Effector memory CD4-positive, alpha-beta T cell (primary cell): ENCODE measurements around the gene SMAD7.

ENCODE experiments used
- DNase-seq, 3 donors: peaks; one replicate each; pipeline ENCODE4 v3.0.0-alpha.2; 2020
- H3K27ac ChIP-seq: 2 replicates; pipeline ENCODE4 v1.7.0; 2013; ENCODE audit warnings: mild to moderate bottlenecking, low read length, moderate library complexity; ENCODE audit not compliant: insufficient read depth, poor library complexity, severe bottlenecking
- H3K27me3 ChIP-seq: replicated peaks from 2 replicates; pipeline ENCODE4 v1.7.0; 2013; ENCODE audit warnings: mild to moderate bottlenecking, low read length; ENCODE audit not compliant: insufficient read depth, control insufficient read depth, poor library complexity, severe bottlenecking
- H3K36me3 ChIP-seq: 2 replicates; pipeline ENCODE4 v1.7.0; 2013; ENCODE audit warnings: mild to moderate bottlenecking, low read length, moderate library complexity; ENCODE audit not compliant: control insufficient read depth, insufficient read depth
- H3K4me1 ChIP-seq: 2 replicates; pipeline ENCODE4 v1.7.0; 2013; ENCODE audit warnings: low read length, mild to moderate bottlenecking; ENCODE audit not compliant: control insufficient read depth, insufficient read depth, poor library complexity, severe bottlenecking
- H3K4me3 ChIP-seq: 2 replicates; pipeline ENCODE4 v1.7.0; 2013; ENCODE audit warnings: low read length, low read depth, mild to moderate bottlenecking; ENCODE audit not compliant: insufficient read depth, poor library complexity, severe bottlenecking
- H3K9me3 ChIP-seq: 2 replicates; pipeline ENCODE4 v1.7.0; 2013; ENCODE audit warnings: mild to moderate bottlenecking, low read length, moderate library complexity; ENCODE audit not compliant: control insufficient read depth

SMAD7 gene

DNA sequence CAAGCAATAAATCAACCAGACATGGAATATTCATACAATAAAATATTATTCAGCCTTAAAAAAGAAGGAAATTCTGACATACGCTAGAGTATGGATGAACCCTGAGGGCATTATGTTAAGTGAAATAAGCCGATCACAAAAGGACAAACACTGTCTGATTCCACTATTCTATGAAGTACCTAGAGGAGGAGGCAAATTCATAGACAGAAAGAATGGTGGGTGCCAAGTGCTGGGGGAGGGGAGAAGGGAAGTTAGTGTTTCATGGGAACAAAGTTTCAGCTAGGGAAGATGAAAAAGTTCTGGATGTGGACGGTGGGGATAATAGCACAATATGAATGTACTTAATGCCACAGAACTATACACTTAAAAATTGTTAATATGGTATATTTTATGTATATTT is 19.8 kb downstream of the SMAD7 start:
- no peaks in the 10 kb centered on the region for H3K27me3 ChIP-seq
- H3K9me3 ChIP-seq = no peaks in the 10 kb centered on the region
- peaks cover 87% of the 10 kb centered on the region for H3K4me1 ChIP-seq
- no peak overlapping the region for H3K27ac ChIP-seq
- DNase-seq = no peak
- H3K36me3 ChIP-seq = no peaks in the 10 kb centered on the region
- no peak overlapping the region for H3K4me3 ChIP-seq

DNA sequence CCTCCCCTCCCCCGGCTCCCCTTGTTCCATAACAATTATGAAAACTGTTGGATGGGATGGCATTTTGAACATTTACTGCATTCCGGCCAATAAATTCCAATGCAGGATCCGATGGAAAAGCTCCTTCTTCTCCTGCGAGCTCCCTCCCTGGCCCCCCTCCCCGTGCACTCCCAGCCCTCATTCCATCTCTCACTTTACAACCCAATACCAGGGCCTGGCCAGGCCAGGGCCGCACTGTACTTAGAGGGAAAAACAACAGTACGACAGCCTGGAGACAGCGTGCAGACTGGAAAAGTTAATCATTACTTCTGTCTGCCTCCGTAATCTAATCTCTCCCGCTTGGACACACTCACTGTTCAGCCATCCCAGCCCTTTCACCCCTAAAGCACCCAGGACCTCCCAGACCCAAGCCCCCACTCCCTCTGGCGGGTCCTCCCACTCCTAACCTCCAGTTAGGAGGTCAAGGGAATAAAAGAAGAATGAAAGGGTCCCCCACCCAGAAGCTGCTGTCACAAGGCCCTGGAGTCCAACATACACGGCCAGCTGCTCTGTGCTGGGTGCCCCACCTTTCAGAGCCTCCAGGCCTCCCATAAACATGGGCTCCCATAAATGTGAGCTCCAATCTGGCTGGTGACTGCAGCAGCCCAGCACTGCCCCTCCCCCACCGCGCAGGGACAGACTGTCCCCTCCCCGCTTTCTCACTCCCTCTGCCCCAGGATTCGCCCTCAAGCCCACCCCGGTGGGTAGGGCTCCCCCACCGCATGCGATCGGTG is 20.6 kb downstream of the SMAD7 start:
- no peaks in the 10 kb centered on the region for H3K9me3 ChIP-seq
- no peak overlapping the region for H3K27ac ChIP-seq
- no peaks in the 10 kb centered on the region for H3K36me3 ChIP-seq
- no peaks in the 10 kb centered on the region for H3K27me3 ChIP-seq
- DNase-seq = no peak
- peaks cover 84% of the 10 kb centered on the region for H3K4me1 ChIP-seq
- no peak overlapping the region for H3K4me3 ChIP-seq

DNA sequence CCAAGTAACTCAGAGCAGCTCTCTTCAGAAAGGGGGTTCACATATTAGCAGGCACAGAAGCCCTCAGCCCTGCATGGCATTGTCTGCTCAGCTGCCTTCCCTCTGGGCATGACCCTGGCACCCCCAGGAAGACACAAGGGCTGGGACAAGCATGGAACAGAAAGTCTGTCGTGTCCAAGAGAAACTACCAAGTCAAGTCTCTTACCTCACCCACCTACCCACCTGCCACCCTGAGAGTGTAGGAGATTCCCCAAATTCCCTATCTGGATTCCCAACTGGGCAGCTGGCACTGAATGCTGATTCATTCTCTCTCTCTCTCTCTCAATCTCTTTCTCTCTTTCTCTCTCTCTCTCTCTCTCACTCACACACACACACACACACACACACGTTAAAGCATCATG is 21.6 kb downstream of the SMAD7 start:
- Histone ChIP-seq H3K36me3 (no peaks in the 10 kb centered on the region), H3K27ac (no peak overlapping the region), H3K9me3 (no peaks in the 10 kb centered on the region), H3K27me3 (no peaks in the 10 kb centered on the region), H3K4me3 (no peak overlapping the region), H3K4me1 (peaks cover 86% of the 10 kb centered on the region)
- no peak for DNase-seq

DNA sequence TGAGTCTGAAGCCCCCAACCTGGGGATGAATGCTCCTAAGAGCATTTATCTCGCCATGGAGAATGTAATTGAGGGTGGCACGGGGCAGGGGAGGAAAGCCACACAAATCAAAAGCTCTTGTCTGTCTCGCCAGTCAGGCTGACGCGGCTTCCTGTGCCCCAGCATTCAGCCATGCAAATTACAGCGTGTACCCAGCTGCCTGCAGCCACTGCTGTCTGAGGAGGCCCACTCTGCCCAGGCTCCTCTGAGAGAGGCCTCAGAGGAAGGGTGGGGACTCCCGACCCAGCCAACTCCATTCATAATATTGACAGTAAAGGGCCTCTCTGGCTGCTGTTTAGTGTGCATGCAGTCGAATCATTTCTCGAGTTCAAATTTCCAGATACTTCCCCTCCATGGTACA is 22.0 kb downstream of the SMAD7 start:
- Histone ChIP-seq H3K36me3 (no peaks in the 10 kb centered on the region), H3K27me3 (no peaks in the 10 kb centered on the region), H3K4me1 (peaks cover 85% of the 10 kb centered on the region), H3K27ac (no peak overlapping the region), H3K4me3 (peak overlapping the region; percentile 11), H3K9me3 (no peaks in the 10 kb centered on the region)
- DNase-seq = peak; percentile 67 to 81 (median 81)

DNA sequence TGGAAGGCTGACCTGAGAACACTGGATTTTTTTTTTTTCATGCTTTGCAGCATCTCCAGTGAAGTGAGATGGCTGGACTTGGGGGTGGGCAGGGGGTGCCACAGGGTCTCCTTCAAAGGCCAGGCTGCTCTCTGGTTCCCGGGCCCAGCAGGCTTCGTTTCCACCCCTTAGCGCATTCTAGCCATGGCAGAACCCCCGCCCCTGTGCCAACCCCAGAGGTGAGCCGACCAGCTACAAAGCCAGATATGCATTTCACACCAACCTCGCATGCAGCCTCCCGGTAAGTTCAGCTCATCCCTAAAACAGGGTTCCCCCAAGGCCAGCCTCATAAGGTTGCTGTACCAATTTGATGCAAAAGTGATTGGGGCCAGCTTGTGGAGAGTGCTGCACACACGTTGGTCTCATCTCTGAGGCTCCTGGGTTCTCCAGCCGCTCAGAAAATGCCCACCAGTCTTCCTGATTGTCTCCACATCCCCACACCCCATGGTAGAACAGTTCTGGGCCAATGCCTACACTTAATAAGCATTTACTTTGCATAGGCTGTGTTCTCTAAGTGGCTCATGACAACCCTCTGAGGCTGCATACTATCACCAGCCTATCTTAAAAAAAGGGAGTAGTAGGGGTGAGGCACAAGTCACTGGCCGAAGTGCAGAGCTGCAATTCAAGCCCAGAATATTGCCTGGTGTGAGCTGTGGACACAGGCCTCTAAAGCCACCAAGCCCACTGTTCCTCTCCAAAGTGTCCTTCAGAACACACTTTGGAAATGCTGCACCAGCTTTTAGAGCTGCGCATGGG is 23.3 kb downstream of the SMAD7 start:
- no peak overlapping the region for H3K27ac ChIP-seq
- H3K4me1 ChIP-seq = peaks cover 85% of the 10 kb centered on the region
- no peak overlapping the region for H3K4me3 ChIP-seq
- H3K36me3 ChIP-seq = no peaks in the 10 kb centered on the region
- no peaks in the 10 kb centered on the region for H3K27me3 ChIP-seq
- no peaks in the 10 kb centered on the region for H3K9me3 ChIP-seq
- DNase-seq = no peak

DNA sequence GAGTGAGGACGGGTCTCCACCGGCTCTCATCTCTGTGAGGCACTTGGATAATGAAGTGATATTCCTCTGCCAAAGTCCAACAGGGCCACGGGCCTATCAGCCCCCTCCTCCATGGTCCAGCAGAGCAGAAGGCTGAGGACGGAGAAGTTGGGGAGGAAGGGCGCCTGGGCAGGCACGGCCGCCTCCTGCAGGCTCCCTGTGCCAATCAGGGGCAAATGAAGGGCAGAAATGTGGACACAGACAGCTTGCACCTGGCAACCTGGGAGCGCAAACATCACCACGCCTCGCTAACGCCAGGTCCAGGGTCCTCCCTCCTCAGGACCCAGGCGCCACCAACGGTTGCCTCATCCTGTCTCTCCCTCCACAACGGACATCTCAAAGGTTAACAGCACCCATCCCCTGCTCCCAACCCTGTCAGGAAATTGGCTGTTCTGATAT is 24.3 kb downstream of the SMAD7 start:
- Histone ChIP-seq H3K36me3 (peaks cover 6% of the 10 kb centered on the region), H3K27ac (no peak overlapping the region), H3K4me3 (no peak overlapping the region), H3K9me3 (no peaks in the 10 kb centered on the region), H3K4me1 (peaks cover 82% of the 10 kb centered on the region), H3K27me3 (no peaks in the 10 kb centered on the region)
- no peak for DNase-seq

DNA sequence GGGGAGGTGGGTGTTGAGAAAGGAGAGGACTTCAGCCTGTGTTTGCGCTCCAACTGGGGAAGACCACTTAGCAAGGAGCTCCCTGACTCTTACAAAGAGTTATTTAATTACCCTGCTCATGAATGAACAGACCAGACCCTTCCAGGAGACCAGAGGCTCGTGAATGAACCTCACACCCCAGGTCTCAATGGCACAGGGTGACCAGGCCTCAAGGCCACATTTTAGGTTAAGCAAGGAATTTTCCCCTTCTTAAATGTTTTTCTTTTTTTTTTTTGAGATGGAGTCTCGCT is 25.3 kb downstream of the SMAD7 start:
- Histone ChIP-seq H3K9me3 (no peaks in the 10 kb centered on the region), H3K4me3 (no peak overlapping the region), H3K36me3 (peaks cover 16% of the 10 kb centered on the region), H3K27me3 (no peaks in the 10 kb centered on the region), H3K27ac (no peak overlapping the region), H3K4me1 (peaks cover 77% of the 10 kb centered on the region)
- DNase-seq = no peak

DNA sequence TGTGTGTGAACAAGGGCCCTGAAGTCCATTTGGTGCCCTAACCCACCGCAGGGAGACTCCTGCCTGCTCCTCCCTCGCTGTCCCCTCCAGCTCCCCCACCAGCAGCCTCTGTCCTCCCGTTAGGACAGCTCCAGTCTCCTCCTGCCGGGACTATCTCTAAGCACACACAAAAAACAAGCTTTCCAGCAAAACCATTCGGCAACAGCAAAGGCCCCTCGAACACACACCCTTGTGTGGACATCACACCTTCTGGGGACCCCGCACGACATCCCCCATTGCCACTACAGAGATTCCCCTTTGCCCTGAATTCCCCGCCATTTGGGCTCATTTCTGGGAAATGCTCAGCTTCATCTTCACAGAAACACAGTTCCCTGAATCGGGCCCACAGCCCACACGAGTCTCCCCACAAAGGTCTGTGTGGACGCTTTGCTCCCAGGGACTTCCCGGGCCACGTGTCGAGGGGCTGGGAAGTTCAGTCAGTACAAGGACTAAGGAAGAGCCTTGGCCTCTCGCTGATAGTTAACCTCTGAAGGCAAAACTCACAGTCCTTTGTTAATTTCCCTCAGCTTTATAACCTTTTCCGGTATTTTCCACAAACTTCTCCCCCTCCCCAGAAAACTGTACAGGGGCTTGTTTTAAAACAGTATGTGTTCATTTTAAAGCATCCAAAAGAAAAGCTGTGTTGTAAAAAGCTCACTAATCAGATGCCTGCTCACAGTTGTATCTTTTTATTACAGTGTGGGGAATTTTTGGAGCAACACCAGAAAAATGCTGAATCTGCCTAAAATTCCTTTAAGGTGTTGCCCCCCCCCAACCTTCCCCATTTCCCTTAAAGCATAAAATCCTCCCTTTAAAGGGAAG is 25.9 kb downstream of the SMAD7 start:
- H3K36me3 ChIP-seq = peaks cover 19% of the 10 kb centered on the region
- H3K4me1 ChIP-seq = peaks cover 72% of the 10 kb centered on the region
- H3K9me3 ChIP-seq = no peaks in the 10 kb centered on the region
- no peak for DNase-seq
- H3K27ac ChIP-seq = no peak overlapping the region
- peak overlapping the region; percentile 17 for H3K4me3 ChIP-seq
- no peaks in the 10 kb centered on the region for H3K27me3 ChIP-seq

DNA sequence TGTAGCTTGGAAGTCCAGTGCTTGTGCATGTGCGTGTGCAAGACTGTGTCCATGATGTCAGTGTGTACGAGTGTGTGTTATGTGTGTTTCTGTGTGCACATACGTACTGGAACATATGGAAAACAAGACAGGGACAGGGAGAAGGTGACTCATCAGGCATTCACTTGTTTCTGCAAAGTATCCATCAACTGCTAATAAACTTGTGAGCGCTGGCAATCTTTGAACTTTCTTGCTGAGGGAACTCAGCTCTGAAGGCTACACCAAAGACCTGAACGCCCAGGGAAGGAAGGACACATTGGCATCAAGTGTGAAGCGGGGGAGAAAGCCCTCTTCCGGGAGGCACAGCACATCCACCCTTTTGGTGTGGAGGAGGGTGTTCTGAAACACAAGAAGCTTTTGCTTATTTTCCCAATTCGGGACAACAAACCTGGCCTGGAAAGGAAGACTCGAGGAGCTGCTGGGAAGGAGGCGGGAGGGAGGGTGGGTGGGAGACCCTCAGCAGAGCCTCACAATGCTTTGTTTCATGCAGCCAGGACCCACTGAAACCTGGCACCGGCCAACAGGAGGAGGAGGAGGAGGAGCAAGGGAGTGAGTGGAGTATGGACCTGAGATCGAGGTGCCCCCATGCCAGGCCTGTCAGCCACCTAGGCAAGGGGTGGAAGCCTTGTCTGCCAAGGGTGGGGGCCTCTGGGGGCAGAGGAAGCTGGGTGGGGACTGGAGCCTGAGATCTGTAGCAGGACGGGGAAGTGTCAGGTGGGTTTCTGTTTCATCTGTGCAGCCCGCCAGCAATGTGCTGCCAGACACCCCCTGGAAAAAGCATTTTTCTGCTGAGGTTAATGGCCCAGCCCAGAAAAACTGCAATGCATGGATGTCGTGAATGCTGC is 26.8 kb downstream of the SMAD7 start:
- H3K27me3 ChIP-seq = no peaks in the 10 kb centered on the region
- H3K4me3 ChIP-seq = peak overlapping the region; percentile 17
- H3K4me1 ChIP-seq = peaks cover 63% of the 10 kb centered on the region
- H3K36me3 ChIP-seq = peaks cover 19% of the 10 kb centered on the region
- H3K27ac ChIP-seq = no peak overlapping the region
- H3K9me3 ChIP-seq = no peaks in the 10 kb centered on the region
- no peak for DNase-seq
